ENCODE results near the gene IGF2. TPM values are rescaled to one million over a fixed set of nuclear protein-coding genes. Genes with fewer than 3 reads are reported as not detected.
A peak's percentile ranks its signal among the peaks of the same experiment; 100 is the strongest.

IGF2 gene
- total and polyA plus RNA-seq, 2 donors (not counting 3 experiments of a cell fraction or from before 2014, with no cell fraction given) = 5.7 to 21.0 TPM

DNA sequence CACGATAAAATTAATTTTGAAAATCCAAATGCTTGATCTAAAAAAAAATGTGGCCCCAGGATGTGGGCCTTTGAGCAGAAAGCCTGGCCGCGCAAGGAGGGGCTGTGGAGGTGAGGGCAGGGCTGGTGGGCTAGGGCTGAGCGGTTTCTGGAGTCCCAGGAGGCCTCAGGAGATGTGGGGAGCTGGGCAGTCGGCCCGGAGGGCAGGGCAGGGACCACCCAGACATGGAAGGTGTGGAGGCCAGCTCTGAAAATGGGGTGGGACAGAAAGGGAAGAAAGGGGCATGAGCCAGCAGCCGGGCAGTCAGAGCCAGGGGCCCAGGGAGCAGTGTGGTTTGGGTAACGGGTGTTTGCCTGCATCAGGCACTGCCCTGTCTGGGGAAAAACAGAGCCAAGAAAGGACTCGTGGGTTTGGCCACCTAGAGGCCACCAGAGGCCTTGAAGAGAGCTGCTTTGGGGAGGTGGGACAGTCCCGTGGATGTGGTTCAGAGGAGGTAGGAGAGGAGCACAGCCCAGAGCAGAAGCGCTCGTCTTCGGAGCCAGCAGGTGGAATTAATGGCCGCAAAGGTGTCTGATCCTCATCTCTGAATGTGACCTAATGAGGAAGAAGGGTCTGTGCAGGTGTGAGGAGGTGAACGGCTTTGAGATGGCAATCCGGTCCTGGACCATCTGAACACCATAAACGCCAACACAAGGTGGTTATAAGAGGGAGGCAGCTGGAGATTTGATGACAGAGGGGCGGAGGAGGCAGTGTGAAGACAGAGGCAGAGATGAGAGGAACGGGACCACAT is 50.2 kb downstream of the IGF2 start:
- H3K9me1 ChIP-seq (replicated peaks; ENCODE audit: control insufficient read depth, extremely low read depth, insufficient read depth, low read length) = no peaks in the 10 kb centered on the region
- H2AFZ ChIP-seq (ENCODE audit: low read depth, low read length) = no peak overlapping the region
- no peak overlapping the region for H3K4me3 ChIP-seq (replicated peaks in 1 of 3; ENCODE audit: insufficient read depth in 1 of 3, low read depth in 1 of 3, low read length in 3 of 3)
- no peak for TF ChIP-seq MYC (IDR thresholded peaks at IDR 0.05; ENCODE audit: low read depth, low read length)
- TF ChIP-seq, protein P1, sequence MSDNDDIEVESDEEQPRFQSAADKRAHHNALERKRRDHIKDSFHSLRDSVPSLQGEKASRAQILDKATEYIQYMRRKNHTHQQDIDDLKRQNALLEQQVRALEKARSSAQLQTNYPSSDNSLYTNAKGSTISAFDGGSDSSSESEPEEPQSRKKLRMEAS (IDR thresholded peaks at IDR 0.05; ENCODE audit: insufficient read depth, insufficient read length) = no peak
- TF ChIP-seq POLR2A (IDR thresholded peaks at IDR 0.05; ENCODE audit: low read depth, low read length) = no peak
- no peak for TF ChIP-seq JUN (IDR thresholded peaks at IDR 0.05; ENCODE audit: borderline replicate concordance, insufficient read depth, insufficient read length, low read depth)
- TF ChIP-seq, protein P2, sequence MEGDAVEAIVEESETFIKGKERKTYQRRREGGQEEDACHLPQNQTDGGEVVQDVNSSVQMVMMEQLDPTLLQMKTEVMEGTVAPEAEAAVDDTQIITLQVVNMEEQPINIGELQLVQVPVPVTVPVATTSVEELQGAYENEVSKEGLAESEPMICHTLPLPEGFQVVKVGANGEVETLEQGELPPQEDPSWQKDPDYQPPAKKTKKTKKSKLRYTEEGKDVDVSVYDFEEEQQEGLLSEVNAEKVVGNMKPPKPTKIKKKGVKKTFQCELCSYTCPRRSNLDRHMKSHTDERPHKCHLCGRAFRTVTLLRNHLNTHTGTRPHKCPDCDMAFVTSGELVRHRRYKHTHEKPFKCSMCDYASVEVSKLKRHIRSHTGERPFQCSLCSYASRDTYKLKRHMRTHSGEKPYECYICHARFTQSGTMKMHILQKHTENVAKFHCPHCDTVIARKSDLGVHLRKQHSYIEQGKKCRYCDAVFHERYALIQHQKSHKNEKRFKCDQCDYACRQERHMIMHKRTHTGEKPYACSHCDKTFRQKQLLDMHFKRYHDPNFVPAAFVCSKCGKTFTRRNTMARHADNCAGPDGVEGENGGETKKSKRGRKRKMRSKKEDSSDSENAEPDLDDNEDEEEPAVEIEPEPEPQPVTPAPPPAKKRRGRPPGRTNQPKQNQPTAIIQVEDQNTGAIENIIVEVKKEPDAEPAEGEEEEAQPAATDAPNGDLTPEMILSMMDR (IDR thresholded peaks at IDR 0.05; ENCODE audit: extremely low read depth in 1 of 2, insufficient read depth in 1 of 2, low read depth in 1 of 2, low read length in 2 of 2) = peak; percentile 6 to 25
- TF ChIP-seq FOS (IDR thresholded peaks at IDR 0.05; ENCODE audit: borderline replicate concordance, insufficient read depth, low read length) = no peak
- TF ChIP-seq EZH2 (IDR thresholded peaks at IDR 0.05; ENCODE audit: borderline replicate concordance, low read depth, low read length, severe bottlenecking) = no peak
- H3K4me2 ChIP-seq (ENCODE audit: insufficient read depth, low read length) = no peak overlapping the region
- no peak overlapping the region for H3K9ac ChIP-seq (replicated peaks; ENCODE audit: extremely low read depth, insufficient read depth, low read length)
- intact Hi-C loops (cut with micrococcal nuclease) (no loop called here), dilution Hi-C loops (cut with MboI; ENCODE audit: extremely low pct_ligation_motif_present, low sequenced_read_pairs) (no loop called here)
- no peaks in the 10 kb centered on the region for H3K79me2 ChIP-seq (ENCODE audit: control insufficient read depth, insufficient read depth, low read length)
- ChIA-PET POLR2A (no interaction called here), CTCF (interaction anchor here (1.0 to 1.9 kb wide), 5 partner anchors 9 to 64 kb away, joined by 3 to 14 read pairs (median 5); no protein-coding TSS in a partner anchor)
- H3K27me3 ChIP-seq (ENCODE audit: control insufficient read depth in 2 of 2, insufficient read depth in 2 of 2, low read length in 2 of 2) = no peaks in the 10 kb centered on the region
- no peak for FAIRE-seq
- H3K4me1 ChIP-seq (ENCODE audit: control insufficient read depth, extremely low read depth, insufficient read depth, low read length) = no peaks in the 10 kb centered on the region
- no peaks in the 10 kb centered on the region for H3K9me3 ChIP-seq (replicated peaks; ENCODE audit: control insufficient read depth, insufficient read depth, low read length)
- no peaks in the 10 kb centered on the region for H4K20me1 ChIP-seq (replicated peaks; ENCODE audit: control insufficient read depth, extremely low read depth, insufficient read depth, low read length)
- DNase-seq (ENCODE audit: low read depth, low spot score) = no peak
- no TSS peak for BruUV-seq (replicated peaks)
- H3K27ac ChIP-seq (ENCODE audit: insufficient read depth, low read depth, low read length) = no peak overlapping the region
- H3K36me3 ChIP-seq (ENCODE audit: control insufficient read depth in 2 of 2, extremely low read depth in 1 of 2, insufficient read depth in 2 of 2, low read length in 2 of 2) = no peaks in the 10 kb centered on the region
